HepG2 (cell line): ENCODE data around the gene INO80B. TPM values are rescaled to one million over a fixed set of nuclear protein-coding genes. Genes with fewer than 3 reads are reported as not detected.

Source experiments
- ATF7-NPFF ChIP-seq: sonication (generic); formaldehyde crosslinking; IDR thresholded peaks from 2 replicates; pipeline ENCODE4 v1.8.1; 2023; ENCODE audit warnings: mild to moderate bottlenecking, low read depth, missing genetic modification reagents, moderate library complexity
- KDM2A ChIP-seq: sonication (generic); formaldehyde crosslinking; IDR thresholded peaks from 2 replicates; pipeline ENCODE4 v1.4.0; 2020; ENCODE audit warnings: low read depth, missing genetic modification reagents, borderline replicate concordance
- KMT2A ChIP-seq: sonication (generic); formaldehyde crosslinking; IDR thresholded peaks from 2 replicates; pipeline ENCODE4 v1.4.0; 2020; ENCODE audit warnings: missing genetic modification reagents
- MAF1 ChIP-seq: sonication (generic); formaldehyde crosslinking; IDR thresholded peaks from 2 replicates; pipeline ENCODE4 v1.5.0; 2020; ENCODE audit warnings: missing genetic modification reagents, borderline replicate concordance
- MYPOP ChIP-seq: sonication (generic); formaldehyde crosslinking; IDR thresholded peaks from 2 replicates; pipeline ENCODE4 v1.8.1; 2023; ENCODE audit warnings: mild to moderate bottlenecking, moderate library complexity, missing genetic modification reagents
- NFIC ChIP-seq: IDR thresholded peaks from 2 replicates; pipeline ENCODE4 v1.6.1; 2012; ENCODE audit warnings: mild to moderate bottlenecking, low read length, inconsistent platforms
- RAD21 ChIP-seq: fragments of 450-650 bp; formaldehyde crosslinking; IDR thresholded peaks from 2 replicates; pipeline ENCODE4 v1.5.0; 2020; ENCODE audit warnings: mild to moderate bottlenecking
- RCOR2 ChIP-seq: IDR thresholded peaks from 2 replicates; pipeline ENCODE4 v1.6.1; 2016; ENCODE audit warnings: missing biosample characterization, missing genetic modification reagents
- TBX3 ChIP-seq: fragments of 450-650 bp; IDR thresholded peaks from 2 replicates; pipeline ENCODE4 v1.6.1; 2017; ENCODE audit warnings: antibody characterized with exemption, mild to moderate bottlenecking, inconsistent platforms, borderline replicate concordance
- TIGD3 ChIP-seq: sonication (generic); formaldehyde crosslinking; IDR thresholded peaks from 2 replicates; pipeline ENCODE4 v1.5.1; 2020; ENCODE audit warnings: mild to moderate bottlenecking, missing genetic modification reagents, borderline replicate concordance
- TOPORS ChIP-seq: sonication (generic); formaldehyde crosslinking; IDR thresholded peaks from 2 replicates; pipeline ENCODE4 v1.8.0; 2023; ENCODE audit warnings: mild to moderate bottlenecking, missing genetic modification reagents
- ZFP36L1 ChIP-seq: sonication (generic); formaldehyde crosslinking; IDR thresholded peaks from 2 replicates; pipeline ENCODE4 v1.8.0; 2022; ENCODE audit warnings: mild to moderate bottlenecking, missing genetic modification reagents, moderate library complexity
- ZMYM3 ChIP-seq: sonication (generic); formaldehyde crosslinking; IDR thresholded peaks from 2 replicates; pipeline ENCODE4 v1.5.1; 2020; ENCODE audit warnings: mild to moderate bottlenecking, missing genetic modification reagents
- ZNF350 ChIP-seq: sonication (generic); formaldehyde crosslinking; IDR thresholded peaks from 2 replicates; pipeline ENCODE4 v1.4.0; 2020; ENCODE audit warnings: mild to moderate bottlenecking, low read depth, missing genetic modification reagents, borderline replicate concordance
- ZNF354B ChIP-seq: sonication (generic); formaldehyde crosslinking; IDR thresholded peaks from 2 replicates; pipeline ENCODE4 v1.8.0; 2022; ENCODE audit warnings: mild to moderate bottlenecking, missing genetic modification reagents
- ZNF460 ChIP-seq: sonication (generic); formaldehyde crosslinking; IDR thresholded peaks from 2 replicates; pipeline ENCODE4 v1.5.1; 2020; ENCODE audit warnings: missing genetic modification reagents, mild to moderate bottlenecking, borderline replicate concordance
- ZNF614 ChIP-seq: IDR thresholded peaks from 2 replicates; pipeline ENCODE4 v1.6.1; 2018; ENCODE audit warnings: missing biosample characterization, missing genetic modification reagents, inconsistent platforms, borderline replicate concordance
- ZNF710 ChIP-seq: sonication (generic); formaldehyde crosslinking; IDR thresholded peaks from 2 replicates; pipeline ENCODE4 v1.5.0; 2020; ENCODE audit warnings: mild to moderate bottlenecking, missing genetic modification reagents, borderline replicate concordance
- polyA plus RNA-seq, 8 experiments: library from polyadenylated mRNA; depleted of rRNA in 3 of 8; stranded (reverse) in 7 of 8; unstranded in 1 of 8; fragments of >200 nt; fragmentation: Illumina TruSeq in 4 of 8; extraction: Trizol in 4 of 8; gene quantifications; 2 replicates each; pipeline versions ENCODE4 v1.2.1 to v1.2.3, GENCODE V29; 2011 to 2016; ENCODE audit warnings: low read depth in 4 of 8, missing spikeins in 1 of 8, mixed read lengths in 1 of 8; ENCODE audit not compliant: insufficient read depth in 1 of 8
- total RNA-seq, 5 experiments: library from RNA; depleted of rRNA; stranded (reverse); fragments of >200 nt; fragmentation: Illumina TruSeq; extraction: Trizol; gene quantifications; 2 replicates each; pipeline ENCODE4 v1.2.3, GENCODE V29; 2016; ENCODE audit warnings: low read depth in 1 of 5
- TF ChIP-seq, protein P1 (sequence below): sonication (generic); formaldehyde crosslinking; conservative IDR thresholded peaks from 2 replicates; pipeline ENCODE4 v1.4.0; 2020; ENCODE audit warnings: missing genetic modification reagents
- TF ChIP-seq, protein P2 (sequence below): sonication (generic); formaldehyde crosslinking; IDR thresholded peaks from 2 replicates; pipeline ENCODE4 v1.5.0; 2020; ENCODE audit warnings: mild to moderate bottlenecking, missing genetic modification reagents

Gene INO80B
- total and polyA plus RNA-seq, 2 of the 13 experiments (the other 11 are each of a cell fraction or from before 2014, with no cell fraction given), result 6.2 to 14.5 TPM

DNA sequence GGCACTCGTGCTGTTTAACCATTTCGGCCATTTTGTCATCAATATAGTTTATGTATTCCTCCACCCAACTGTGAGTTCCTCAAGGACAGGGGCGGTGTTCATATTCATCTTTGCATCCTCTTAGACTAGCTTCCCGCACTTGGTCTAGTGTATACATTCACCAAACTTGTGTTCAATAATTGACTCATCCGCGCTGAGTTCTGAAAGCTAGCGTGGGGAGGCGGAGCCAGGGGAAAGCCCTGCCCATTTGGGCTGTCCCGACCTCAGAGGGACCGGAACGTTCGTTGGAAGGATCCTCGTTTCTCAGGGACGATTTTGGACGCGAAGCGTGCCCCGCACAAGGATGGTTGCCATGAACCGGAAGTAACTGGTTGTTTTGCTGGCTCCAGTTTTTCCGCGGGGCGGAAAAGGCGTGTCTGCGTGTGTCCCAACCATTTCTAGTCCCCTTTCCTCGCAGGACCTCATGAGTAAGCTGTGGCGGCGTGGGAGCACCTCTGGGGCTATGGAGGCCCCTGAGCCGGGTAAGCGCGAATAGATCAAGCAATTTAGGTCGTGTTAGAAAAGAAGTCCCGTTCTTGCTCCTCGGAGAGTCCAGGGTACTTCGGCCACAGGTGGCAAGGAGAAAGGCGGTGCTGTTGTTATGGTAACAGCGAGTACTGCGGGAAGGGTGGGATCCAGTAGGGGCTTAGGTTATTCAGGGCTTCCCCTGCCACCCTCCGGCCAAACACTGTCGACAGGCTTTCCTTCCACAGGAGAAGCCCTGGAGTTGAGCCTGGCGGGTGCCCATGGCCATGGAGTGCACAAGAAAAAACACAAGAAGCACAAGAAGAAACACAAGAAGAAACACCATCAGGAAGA is at the start of gene INO80B (continued):
- TF ChIP-seq ZNF710 (CRISPR knock-in tag) (peak; percentile 84; the same call in 1 of the 2 replicates), MAF1 (CRISPR knock-in tag) (peak; percentile 33; the same call in 1 of the 2 replicates), KMT2A (CRISPR knock-in tag) (peak; percentile 89), ZMYM3 (peak; percentile 85; the same call in 1 of the 2 replicates), KDM2A (peak; percentile 98), ZNF354B (CRISPR knock-in tag) (peak; percentile 74; the same call in 1 of the 2 replicates), MYPOP (CRISPR knock-in tag) (peak; percentile 98), ZNF614 (CRISPR knock-in tag) (peak; percentile 97), TIGD3 (CRISPR knock-in tag) (0 out of 2 replicates have a peak, but pooled peaks have one; percentile 5), TBX3 (peak; percentile 8; the same call in 1 of the 2 replicates), ZNF460 (peak; percentile 45; the same call in 1 of the 2 replicates), NFIC (peak; percentile 60; the same call in 1 of the 2 replicates), ZFP36L1 (CRISPR knock-in tag) (peak; percentile 49; the same call in 1 of the 2 replicates), RAD21 (peak; percentile 64), TOPORS (CRISPR knock-in tag) (peak; percentile 91), RCOR2 (CRISPR knock-in tag) (no peak), ATF7-NPFF (peak; percentile 84), ZNF350 (CRISPR knock-in tag) (peak; percentile 100)
- TF ChIP-seq, protein P1, sequence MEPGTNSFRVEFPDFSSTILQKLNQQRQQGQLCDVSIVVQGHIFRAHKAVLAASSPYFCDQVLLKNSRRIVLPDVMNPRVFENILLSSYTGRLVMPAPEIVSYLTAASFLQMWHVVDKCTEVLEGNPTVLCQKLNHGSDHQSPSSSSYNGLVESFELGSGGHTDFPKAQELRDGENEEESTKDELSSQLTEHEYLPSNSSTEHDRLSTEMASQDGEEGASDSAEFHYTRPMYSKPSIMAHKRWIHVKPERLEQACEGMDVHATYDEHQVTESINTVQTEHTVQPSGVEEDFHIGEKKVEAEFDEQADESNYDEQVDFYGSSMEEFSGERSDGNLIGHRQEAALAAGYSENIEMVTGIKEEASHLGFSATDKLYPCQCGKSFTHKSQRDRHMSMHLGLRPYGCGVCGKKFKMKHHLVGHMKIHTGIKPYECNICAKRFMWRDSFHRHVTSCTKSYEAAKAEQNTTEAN (CRISPR knock-in tag), result peak; percentile 63; the same call in 1 of the 2 replicates
- TF ChIP-seq, protein P2, sequence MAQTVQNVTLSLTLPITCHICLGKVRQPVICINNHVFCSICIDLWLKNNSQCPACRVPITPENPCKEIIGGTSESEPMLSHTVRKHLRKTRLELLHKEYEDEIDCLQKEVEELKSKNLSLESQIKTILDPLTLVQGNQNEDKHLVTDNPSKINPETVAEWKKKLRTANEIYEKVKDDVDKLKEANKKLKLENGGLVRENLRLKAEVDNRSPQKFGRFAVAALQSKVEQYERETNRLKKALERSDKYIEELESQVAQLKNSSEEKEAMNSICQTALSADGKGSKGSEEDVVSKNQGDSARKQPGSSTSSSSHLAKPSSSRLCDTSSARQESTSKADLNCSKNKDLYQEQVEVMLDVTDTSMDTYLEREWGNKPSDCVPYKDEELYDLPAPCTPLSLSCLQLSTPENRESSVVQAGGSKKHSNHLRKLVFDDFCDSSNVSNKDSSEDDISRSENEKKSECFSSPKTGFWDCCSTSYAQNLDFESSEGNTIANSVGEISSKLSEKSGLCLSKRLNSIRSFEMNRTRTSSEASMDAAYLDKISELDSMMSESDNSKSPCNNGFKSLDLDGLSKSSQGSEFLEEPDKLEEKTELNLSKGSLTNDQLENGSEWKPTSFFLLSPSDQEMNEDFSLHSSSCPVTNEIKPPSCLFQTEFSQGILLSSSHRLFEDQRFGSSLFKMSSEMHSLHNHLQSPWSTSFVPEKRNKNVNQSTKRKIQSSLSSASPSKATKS (CRISPR knock-in tag), result no peak
